HG03280 (cell line): ENCODE data around the gene F13B.
A peak's percentile ranks its signal among the peaks of the same experiment; 100 is the strongest.
"Not testable (repeated sequence)": the region's sequence is repeated elsewhere in the genome, so short reads cannot be mapped to it uniquely, and the experiment has no call there.

Experiments
- ATAC-seq: cut with Tn5 transposase; IDR thresholded peaks from one replicate; pipeline ENCODE4 v1.9.1; 2021; ENCODE audit warnings: mild to moderate bottlenecking, moderate library complexity; ENCODE audit not compliant: unreplicated experiment

Gene F13B

GRCh38 chr1:197049100-197049499 lies 18.0 kb downstream of the F13B start:
- no peak for ATAC-seq

GRCh38 chr1:197042676-197043341 lies 24.3 kb downstream of the F13B start:
- no peak for ATAC-seq

GRCh38 chr1:197041486-197042353 lies 25.3 kb downstream of the F13B start:
- peak; percentile 71 for ATAC-seq

GRCh38 chr1:197036861-197037260 lies 30.2 kb downstream of the F13B start:
- no peak for ATAC-seq

- ATAC-seq = not testable (repeated sequence)
These were observed 32.3 kb downstream of the F13B start for GRCh38 chr1:197034631-197035339.

GRCh38 chr1:197029749-197030148 lies 37.3 kb downstream of the F13B start:
- no peak for ATAC-seq

GRCh38 chr1:197027359-197027758 lies 39.7 kb downstream of the F13B start:
- ATAC-seq = no peak

- no peak for ATAC-seq
These were observed 42.6 kb downstream of the F13B start for GRCh38 chr1:197024460-197024859.

GRCh38 chr1:197021716-197022115 lies 45.3 kb downstream of the F13B start:
- ATAC-seq = no peak

GRCh38 chr1:197017558-197018146 lies 49.4 kb downstream of the F13B start:
- ATAC-seq = no peak

- ATAC-seq = no peak
These were observed 50.3 kb downstream of the F13B start for GRCh38 chr1:197016751-197017150.

- ATAC-seq = no peak
These were observed 53.8 kb downstream of the F13B start for GRCh38 chr1:197013234-197013633.

GRCh38 chr1:197011614-197012013 lies 55.4 kb downstream of the F13B start:
- no peak for ATAC-seq

- no peak for ATAC-seq
These were observed 58.2 kb downstream of the F13B start for GRCh38 chr1:197008861-197009260.

GRCh38 chr1:197003132-197003531 lies 63.9 kb downstream of the F13B start:
- no peak for ATAC-seq

GRCh38 chr1:197001828-197002227 lies 65.2 kb downstream of the F13B start:
- ATAC-seq = no peak

GRCh38 chr1:196997423-196997822 lies 69.6 kb downstream of the F13B start:
- no peak for ATAC-seq

GRCh38 chr1:196993916-196994315 lies 73.1 kb downstream of the F13B start:
- no peak for ATAC-seq

- not testable (repeated sequence) for ATAC-seq
These were observed 75.0 kb downstream of the F13B start for GRCh38 chr1:196991919-196992651.
